IPS-20b (cell line): ENCODE data around the gene FBXL4.

ENCODE experiments used
- H3K27ac ChIP-seq: one replicate; pipeline ENCODE4 v1.5.1; 2013; ENCODE audit warnings: low read length
- H3K27me3 ChIP-seq: 2 replicates; pipeline ENCODE4 v1.6.1; 2013; ENCODE audit warnings: mild to moderate bottlenecking, low read length, inconsistent platforms; ENCODE audit not compliant: insufficient read depth
- H3K36me3 ChIP-seq: 2 replicates; pipeline ENCODE4 v1.6.1; 2013; ENCODE audit warnings: low read depth, mild to moderate bottlenecking, inconsistent platforms, low read length, moderate library complexity; ENCODE audit not compliant: insufficient read depth
- H3K4me1 ChIP-seq: 2 replicates; pipeline ENCODE4 v1.6.1; 2013; ENCODE audit warnings: mild to moderate bottlenecking, control low read depth, inconsistent platforms, low read length, moderate library complexity; ENCODE audit not compliant: insufficient read depth
- H3K4me3 ChIP-seq: 2 replicates; pipeline ENCODE4 v1.5.1; 2013; ENCODE audit warnings: mild to moderate bottlenecking, low read length, inconsistent platforms
- H3K9ac ChIP-seq: 2 replicates; pipeline ENCODE4 v1.6.1; 2013; ENCODE audit warnings: low read depth, mild to moderate bottlenecking, inconsistent platforms, low read length, moderate library complexity
- H3K9me3 ChIP-seq: 2 replicates; pipeline ENCODE4 v1.6.1; 2013; ENCODE audit warnings: mild to moderate bottlenecking, low read depth, low read length, inconsistent platforms; ENCODE audit not compliant: insufficient read depth

The FBXL4 gene

DNA sequence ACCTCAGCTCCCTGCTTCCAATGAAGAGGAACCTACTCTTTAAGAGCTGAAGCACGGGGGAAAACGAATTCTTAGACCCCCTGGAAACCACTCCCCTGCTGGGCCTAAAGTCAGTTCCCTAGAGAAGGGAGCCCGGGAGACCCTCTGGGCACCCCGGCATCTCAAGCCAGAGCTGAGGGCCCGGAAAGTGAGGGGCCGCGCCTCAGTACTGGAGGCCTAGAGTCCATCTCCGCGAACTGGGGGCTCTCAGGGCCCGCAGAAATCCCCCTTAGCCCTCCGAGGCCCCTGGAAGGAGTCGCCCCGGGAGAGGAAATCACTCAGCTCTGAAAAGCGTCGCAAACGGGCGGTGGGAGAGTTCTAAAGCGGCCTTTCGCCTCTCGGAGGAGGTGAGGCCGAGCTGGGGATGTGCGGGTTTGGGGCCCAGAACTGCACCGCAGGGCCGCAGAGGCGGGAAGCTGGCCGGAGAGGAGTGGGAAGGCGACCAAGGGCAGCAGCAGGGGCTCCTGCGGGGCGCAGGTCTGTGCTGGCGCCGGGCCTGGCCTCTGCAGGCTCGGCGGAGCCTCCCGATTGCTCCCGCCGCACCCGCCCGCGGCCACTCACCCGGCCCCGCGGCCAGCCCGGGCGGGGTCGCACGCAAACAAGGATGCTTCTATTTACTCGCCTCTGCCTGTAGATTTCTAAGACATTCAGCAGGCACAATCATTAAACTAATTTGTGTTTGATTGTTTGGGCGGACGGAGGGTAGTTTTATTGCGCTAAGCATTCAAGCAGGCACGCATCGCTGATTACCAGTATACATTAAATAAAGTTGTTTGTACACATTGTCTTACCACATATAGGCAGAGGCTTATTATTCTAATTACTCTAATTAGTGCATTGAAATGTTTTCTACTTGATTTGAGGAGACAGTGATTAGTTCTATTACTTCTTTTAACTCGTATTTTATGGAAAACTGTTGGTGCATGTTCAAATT, 104.2 kb downstream of the FBXL4 start:
- Histone ChIP-seq H3K27me3 (peaks cover 99% of the 10 kb centered on the region), H3K4me3 (peak overlapping the region; percentile 74), H3K9ac (no peak overlapping the region; the same call in 1 of the 2 replicates), H3K9me3 (no peaks in the 10 kb centered on the region), H3K27ac (no peak overlapping the region), H3K4me1 (peaks cover 8% of the 10 kb centered on the region; the same call in 1 of the 2 replicates), H3K36me3 (no peaks in the 10 kb centered on the region)

DNA sequence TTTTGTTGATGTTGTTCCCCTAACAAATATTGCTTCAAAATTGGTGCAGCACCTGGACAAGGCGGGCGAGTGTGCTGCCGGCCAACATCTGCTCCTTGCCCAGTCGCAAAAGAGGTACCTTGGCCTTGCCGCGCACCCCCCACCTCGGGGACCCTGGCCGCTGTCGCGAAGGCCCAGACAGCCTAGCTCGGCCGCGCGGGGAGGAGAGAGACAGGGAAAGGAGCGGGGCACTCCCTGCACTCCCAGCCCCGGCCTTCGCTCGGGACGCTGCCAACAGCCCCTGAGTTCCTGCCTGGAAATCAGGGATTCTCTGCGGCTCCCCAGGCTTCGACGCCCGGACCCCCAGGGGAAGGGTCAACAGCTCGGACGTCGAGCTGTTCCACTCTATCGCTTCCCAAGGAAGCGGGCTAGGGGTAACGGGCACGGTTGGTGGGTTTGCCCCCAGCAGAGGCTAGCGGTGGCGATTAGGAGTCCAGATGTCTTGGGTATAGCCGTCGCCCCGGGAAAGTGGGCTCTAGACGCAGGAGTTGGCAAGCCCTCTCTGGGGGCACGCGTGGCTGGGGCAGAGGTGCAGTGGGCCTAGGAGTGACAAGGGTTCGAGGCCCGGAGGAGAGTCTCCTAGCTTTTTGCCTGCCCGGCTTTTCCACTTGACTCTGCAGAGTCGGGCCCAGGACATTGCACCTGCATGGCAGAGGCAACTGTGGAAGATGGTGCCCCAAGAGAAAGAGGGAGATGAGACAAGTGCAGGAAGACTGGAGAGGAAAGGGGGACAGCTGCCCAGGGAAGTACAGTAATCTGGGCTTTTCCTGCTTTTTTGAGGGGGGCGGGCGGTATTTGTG, 105.2 kb downstream of the FBXL4 start:
- Histone ChIP-seq H3K4me3 (peak overlapping the region; percentile 74; the same call in 1 of the 2 replicates), H3K36me3 (no peaks in the 10 kb centered on the region), H3K9me3 (no peaks in the 10 kb centered on the region), H3K9ac (peak overlapping the region; percentile 38; the same call in 1 of the 2 replicates), H3K4me1 (peaks cover 8% of the 10 kb centered on the region; the same call in 1 of the 2 replicates), H3K27me3 (peaks cover 99% of the 10 kb centered on the region), H3K27ac (no peak overlapping the region)

DNA sequence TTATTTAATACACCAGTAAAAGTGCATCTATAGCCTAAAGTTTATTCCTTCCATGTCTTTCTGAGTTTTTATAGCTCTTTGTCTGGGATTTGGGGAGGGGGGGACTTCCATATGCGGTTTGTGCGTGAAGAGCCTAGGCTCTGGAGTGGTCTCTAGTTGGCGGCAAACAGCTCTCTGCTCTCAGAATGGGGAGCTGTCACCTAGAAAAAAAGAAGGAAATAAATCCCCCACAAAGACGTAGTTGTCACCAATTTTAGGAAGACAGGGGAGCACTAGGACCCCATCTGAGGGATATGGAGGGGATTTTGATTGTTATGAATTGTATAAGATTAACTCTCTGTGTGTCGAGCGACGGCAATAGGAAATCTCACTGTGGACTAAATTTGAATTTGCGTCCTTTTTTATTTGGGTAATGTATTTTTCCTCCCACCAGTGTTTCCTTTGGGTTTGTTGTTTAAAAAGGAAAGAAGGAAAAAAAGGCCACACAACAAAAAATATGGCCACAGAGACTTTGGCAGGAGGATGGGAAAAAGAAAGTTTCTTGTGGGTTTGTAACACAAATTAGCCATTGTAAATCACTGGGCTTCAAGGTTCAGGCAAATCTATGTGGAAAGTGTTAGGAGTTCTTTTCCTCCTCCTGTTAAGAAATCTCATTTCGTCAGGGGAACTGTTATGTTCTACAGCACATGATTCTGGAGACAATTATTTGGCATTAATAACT, 106.0 kb downstream of the FBXL4 start:
- H3K27me3 ChIP-seq = peaks cover 99% of the 10 kb centered on the region
- H3K4me3 ChIP-seq = peak overlapping the region; percentile 74; the same call in 1 of the 2 replicates
- H3K9me3 ChIP-seq = no peaks in the 10 kb centered on the region
- H3K36me3 ChIP-seq = no peaks in the 10 kb centered on the region
- H3K4me1 ChIP-seq = peaks cover 12% of the 10 kb centered on the region
- peak overlapping the region; percentile 38; the same call in 1 of the 2 replicates for H3K9ac ChIP-seq
- no peak overlapping the region for H3K27ac ChIP-seq

DNA sequence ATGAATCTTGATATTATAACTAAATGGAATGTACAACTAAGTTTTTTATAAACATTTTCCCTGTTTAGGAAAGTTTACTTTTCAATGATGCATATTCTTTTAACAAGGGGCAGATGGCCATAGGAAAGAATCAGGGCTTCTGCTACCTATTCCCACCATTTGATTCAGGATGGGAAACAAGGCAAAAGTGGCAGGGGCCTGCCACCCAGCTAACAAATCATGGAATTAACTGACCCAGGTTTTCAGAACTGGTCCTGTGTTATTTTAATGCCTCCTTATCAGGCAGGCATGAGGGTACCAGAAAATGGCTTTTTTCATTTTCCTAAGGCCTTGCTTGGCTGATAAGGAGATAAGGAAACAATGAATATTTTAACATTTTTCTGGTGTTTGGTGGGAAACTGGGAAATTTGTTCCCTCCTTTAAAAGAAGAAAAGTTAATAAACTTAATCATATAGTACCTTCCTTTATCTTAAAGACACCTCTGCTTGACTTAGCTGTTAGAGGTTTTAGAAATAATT, 106.7 kb downstream of the FBXL4 start:
- no peak overlapping the region; the same call in 1 of the 2 replicates for H3K9ac ChIP-seq
- H3K27me3 ChIP-seq = peaks cover 99% of the 10 kb centered on the region

DNA sequence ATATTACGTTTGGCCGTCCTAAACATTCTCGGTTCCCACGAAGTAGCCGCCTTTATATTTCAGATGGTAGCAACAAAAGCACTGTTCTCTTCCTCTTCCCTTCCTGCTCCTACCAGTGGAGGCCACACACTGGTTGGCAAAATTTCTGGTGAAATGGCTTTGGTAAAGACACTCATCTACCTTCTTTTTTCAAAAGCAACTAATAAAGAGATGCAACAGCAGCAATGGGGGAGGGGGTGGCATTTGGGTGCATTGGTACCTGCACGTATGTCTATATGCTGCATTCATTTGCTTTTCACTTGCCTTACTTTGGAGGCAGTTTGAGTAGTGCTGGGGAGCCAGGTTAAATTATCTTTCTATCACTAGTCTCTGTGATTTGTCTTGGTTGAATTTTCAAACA, 107.4 kb downstream of the FBXL4 start:
- no peaks in the 10 kb centered on the region for H3K36me3 ChIP-seq
- H3K9me3 ChIP-seq = no peaks in the 10 kb centered on the region
- no peak overlapping the region for H3K27ac ChIP-seq
- no peak overlapping the region for H3K9ac ChIP-seq
- peaks cover 100% of the 10 kb centered on the region for H3K27me3 ChIP-seq
- H3K4me3 ChIP-seq = peak overlapping the region; percentile 19; the same call in 1 of the 2 replicates
- peaks cover 16% of the 10 kb centered on the region for H3K4me1 ChIP-seq

More for the DNA sequence above, 106.7 kb downstream of the FBXL4 start:
- H3K4me3 ChIP-seq = peak overlapping the region; percentile 74; the same call in 1 of the 2 replicates
- H3K9me3 ChIP-seq = no peaks in the 10 kb centered on the region
- H3K27ac ChIP-seq = no peak overlapping the region
- H3K4me1 ChIP-seq = peaks cover 16% of the 10 kb centered on the region
- H3K36me3 ChIP-seq = no peaks in the 10 kb centered on the region

DNA sequence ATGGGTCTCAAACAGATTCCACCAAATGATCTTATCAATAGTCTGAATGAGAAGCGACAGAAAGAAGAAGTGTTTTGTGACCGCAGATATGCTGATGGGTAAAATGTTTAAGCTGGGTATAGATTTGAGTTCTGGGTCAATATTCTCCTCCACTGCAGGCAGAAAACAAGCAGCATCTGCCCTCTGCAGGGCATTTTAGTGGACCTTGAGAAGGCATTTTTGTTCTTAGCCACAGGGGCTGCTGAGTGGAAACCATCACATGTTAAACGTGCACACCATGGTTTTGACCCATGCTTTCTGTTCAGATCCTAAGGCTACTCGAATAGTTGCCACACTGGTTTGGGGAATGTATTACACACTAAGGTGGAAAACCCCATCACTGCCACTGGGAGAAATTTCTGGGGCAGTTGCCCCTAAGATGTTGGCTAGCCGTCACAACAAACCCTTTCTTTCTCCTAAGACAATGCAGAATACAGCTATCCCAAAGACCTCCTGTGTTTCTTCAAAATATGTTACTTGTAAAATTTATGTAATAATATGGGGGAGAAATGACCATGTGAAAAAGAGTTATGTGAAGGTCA, 107.9 kb downstream of the FBXL4 start:
- no peaks in the 10 kb centered on the region for H3K9me3 ChIP-seq
- peak overlapping the region; percentile 19; the same call in 1 of the 2 replicates for H3K4me3 ChIP-seq
- no peaks in the 10 kb centered on the region for H3K36me3 ChIP-seq
- H3K27me3 ChIP-seq = peaks cover 99% of the 10 kb centered on the region
- H3K27ac ChIP-seq = no peak overlapping the region
- H3K4me1 ChIP-seq = peaks cover 16% of the 10 kb centered on the region
- no peak overlapping the region for H3K9ac ChIP-seq

DNA sequence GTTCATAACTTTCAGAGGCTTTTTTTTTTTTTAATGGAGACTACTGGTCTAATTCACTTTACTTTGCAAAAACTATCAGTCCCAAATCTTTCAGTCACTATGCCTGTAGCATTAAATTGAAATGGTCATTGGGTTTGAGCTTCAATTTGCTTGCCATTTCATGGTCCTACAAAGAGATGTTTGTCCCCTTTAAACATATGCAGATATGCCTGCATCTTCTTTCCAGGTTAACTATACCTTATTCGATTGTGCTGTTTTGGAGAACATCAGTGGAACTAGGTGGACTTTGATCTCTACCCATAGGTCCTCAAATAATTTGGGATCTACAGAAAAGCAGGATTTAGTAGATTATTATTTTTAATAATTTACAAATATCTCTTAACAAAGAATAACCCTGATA, 108.8 kb downstream of the FBXL4 start:
- Histone ChIP-seq H3K4me1 (peaks cover 14% of the 10 kb centered on the region), H3K9me3 (no peaks in the 10 kb centered on the region), H3K9ac (no peak overlapping the region), H3K36me3 (no peaks in the 10 kb centered on the region), H3K27ac (no peak overlapping the region), H3K27me3 (peaks cover 92% of the 10 kb centered on the region), H3K4me3 (peak overlapping the region; percentile 40; the same call in 1 of the 2 replicates)

DNA sequence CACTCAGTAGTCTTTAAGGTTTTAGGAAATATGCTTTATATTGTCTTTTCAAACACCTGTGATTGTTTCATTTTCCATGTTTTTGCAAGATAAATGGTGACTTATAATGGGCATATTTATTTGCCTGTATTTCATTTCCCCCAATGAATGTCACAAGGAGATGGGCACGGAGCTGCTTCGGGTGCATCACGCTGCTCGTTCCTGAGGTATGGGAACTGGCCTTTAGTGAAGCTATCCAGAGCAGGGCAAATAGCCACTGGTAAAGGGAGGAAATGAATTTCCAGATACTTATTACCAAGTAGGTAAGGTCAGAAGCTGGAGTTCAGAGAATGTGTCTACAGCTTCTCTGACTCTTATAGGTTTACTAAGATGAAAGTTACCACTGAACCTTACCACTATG, 109.7 kb downstream of the FBXL4 start:
- Histone ChIP-seq H3K27ac (no peak overlapping the region), H3K9ac (no peak overlapping the region; the same call in 1 of the 2 replicates), H3K36me3 (no peaks in the 10 kb centered on the region), H3K9me3 (no peaks in the 10 kb centered on the region), H3K4me3 (peak overlapping the region; percentile 64; the same call in 1 of the 2 replicates), H3K4me1 (peaks cover 13% of the 10 kb centered on the region), H3K27me3 (peaks cover 92% of the 10 kb centered on the region)

GRCh38 chr6:98836962-98837944, 110.5 kb downstream of the FBXL4 start:
- H3K36me3 ChIP-seq = no peaks in the 10 kb centered on the region
- peaks cover 13% of the 10 kb centered on the region for H3K4me1 ChIP-seq
- H3K27ac ChIP-seq = no peak overlapping the region
- peak overlapping the region; percentile 64 for H3K4me3 ChIP-seq
- peak overlapping the region; percentile 31 for H3K9ac ChIP-seq
- H3K9me3 ChIP-seq = no peaks in the 10 kb centered on the region
- H3K27me3 ChIP-seq = peaks cover 92% of the 10 kb centered on the region
